AG04450 (cell line): ENCODE data around the gene GRID1. TPM values are rescaled to one million over a fixed set of nuclear protein-coding genes. Genes with fewer than 3 reads are reported as not detected.

ENCODE experiments used
- CTCF ChIA-PET: fragments of 300-600, 350-600 bp; formaldehyde crosslinking; extraction: SDS; loops from one replicate; lab custom pipeline; 2022; ENCODE audit warnings: antibody characterized with exemption, inconsistent platforms; lab: Charles Lee
- POLR2A ChIA-PET: fragments of 350-600 bp; formaldehyde crosslinking; extraction: SDS; loops from one replicate; lab custom pipeline; 2021; ENCODE audit warnings: antibody characterized with exemption, inconsistent platforms; lab: Yijun Ruan, JAX
- DNase-seq: peaks from one replicate; pipeline ENCODE4 v3.0.0-alpha.2; 2011; ENCODE audit warnings: low read depth, low spot score
- H3K27ac ChIP-seq: one replicate; pipeline ENCODE4 v1.5.1; 2012; ENCODE audit warnings: low read depth, low read length, control low read depth
- H3K27me3 ChIP-seq: one replicate; pipeline ENCODE4 v1.6.0; 2012; ENCODE audit warnings: low read length; ENCODE audit not compliant: control insufficient read depth, insufficient read depth
- H3K4me3 ChIP-seq: 2 replicates; pipeline ENCODE4 v1.5.1; 2011; ENCODE audit warnings: mild to moderate bottlenecking, low read depth, low read length, control low read depth
- H3K9me3 ChIP-seq: 2 replicates; pipeline ENCODE4 v1.5.1; 2012; ENCODE audit warnings: low read length; ENCODE audit not compliant: control insufficient read depth, insufficient read depth
- CTCF ChIP-seq: IDR thresholded peaks from 2 replicates; pipeline ENCODE4 v1.5.1; 2011; ENCODE audit warnings: low read depth, low read length, control low read depth, inconsistent platforms
- polyA plus RNA-seq: library from polyadenylated mRNA; depleted of rRNA; stranded (reverse); fragments of >200 nt; gene quantifications from 2 replicates; pipeline ENCODE4 v1.2.3, GENCODE V29; 2011

The GRID1 gene
- polyA plus RNA-seq, 1 experiment = not detected

DNA sequence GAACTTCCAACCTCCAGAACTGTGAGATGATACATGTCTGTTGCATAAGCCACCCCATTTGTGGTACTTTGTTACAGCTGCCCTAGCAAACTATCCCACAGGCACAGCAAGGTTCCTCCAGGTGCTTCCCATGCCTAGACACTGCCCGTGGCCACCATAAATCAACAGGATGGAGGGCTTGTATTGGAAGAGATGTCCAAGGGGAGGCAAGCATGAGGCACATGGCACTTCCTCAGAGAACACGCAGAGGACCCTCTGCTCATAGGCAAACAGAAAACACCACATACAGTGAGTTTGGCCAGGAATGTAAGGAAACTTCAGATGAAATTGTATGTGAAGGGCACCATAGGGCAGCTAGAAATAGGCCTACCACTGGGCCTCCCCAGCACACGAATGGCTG, 291.1 kb downstream of the GRID1 start:
- Histone ChIP-seq H3K4me3 (no peak overlapping the region), H3K27me3 (no peaks in the 10 kb centered on the region), H3K9me3 (peaks cover 3% of the 10 kb centered on the region), H3K27ac (no peak overlapping the region)
- no peak for TF ChIP-seq CTCF
- DNase-seq = no peak
- CTCF ChIA-PET = no interaction called here
- POLR2A ChIA-PET = no interaction called here

DNA sequence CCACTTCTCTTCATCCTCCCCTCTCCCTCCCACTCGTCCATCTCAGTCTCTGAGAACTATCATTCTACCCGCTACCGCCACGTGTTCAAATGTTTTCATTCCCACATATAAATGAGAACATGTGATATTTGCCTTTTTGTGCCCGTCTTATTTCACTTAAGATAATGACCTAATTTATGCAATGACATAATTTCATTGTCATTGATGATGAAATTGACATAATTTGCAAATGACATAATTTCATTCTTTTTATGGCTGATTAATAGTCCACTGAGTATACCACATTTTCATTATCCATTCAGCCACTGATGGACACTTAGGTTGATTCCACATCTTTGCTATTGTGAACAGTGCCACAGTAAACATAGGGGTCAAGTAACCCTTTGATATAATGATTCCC, 292.3 kb downstream of the GRID1 start:
- DNase-seq = no peak
- TF ChIP-seq CTCF = no peak
- H3K9me3 ChIP-seq = peaks cover 3% of the 10 kb centered on the region
- ChIA-PET CTCF (no interaction called here), POLR2A (no interaction called here)
- no peaks in the 10 kb centered on the region for H3K27me3 ChIP-seq
- no peak overlapping the region for H3K27ac ChIP-seq
- H3K4me3 ChIP-seq = no peak overlapping the region

DNA sequence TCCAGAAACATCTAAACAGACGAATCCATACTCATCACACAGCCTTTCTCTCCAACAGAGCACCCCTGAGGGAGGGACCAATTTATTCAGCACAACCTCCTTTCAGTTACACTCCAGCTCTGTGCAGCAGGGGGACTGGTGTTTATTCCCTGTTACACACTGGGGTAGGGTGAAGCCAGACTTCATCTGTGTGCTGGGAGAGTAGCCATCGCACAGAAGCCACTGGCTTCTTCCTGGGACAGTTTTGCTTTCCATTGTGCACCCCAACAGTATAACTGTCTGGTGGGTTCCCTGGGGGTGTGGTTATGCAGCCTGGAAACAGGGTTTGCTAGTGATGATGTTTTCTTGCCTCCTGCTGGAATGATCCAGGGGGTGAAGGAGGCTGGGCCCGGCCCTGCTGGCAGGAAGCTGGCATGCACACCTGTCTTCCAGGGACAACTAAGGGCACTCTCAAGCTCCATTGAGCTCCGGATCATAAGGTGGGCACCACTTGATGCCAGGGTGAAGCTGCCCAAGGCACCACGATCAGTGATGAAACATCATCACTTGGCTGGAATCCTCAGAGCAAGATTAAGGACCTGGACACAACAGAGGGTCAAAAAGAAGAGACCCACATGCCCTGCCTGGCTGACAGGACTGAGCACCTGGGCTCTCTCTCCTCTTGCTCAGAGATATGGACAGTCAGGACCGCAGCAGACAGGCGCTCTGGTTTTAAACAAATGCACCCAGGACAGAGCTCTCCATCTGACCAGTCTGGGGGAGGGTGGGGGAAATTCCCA, 293.2 kb downstream of the GRID1 start:
- Histone ChIP-seq H3K27me3 (no peaks in the 10 kb centered on the region), H3K9me3 (peaks cover 11% of the 10 kb centered on the region), H3K27ac (no peak overlapping the region), H3K4me3 (no peak overlapping the region)
- no peak for DNase-seq
- CTCF ChIA-PET = interaction anchor here (0.6 kb wide), 1 partner anchor 1382 kb away, joined by 7 read pairs; no protein-coding TSS in a partner anchor
- TF ChIP-seq CTCF = no peak
- POLR2A ChIA-PET = no interaction called here

DNA sequence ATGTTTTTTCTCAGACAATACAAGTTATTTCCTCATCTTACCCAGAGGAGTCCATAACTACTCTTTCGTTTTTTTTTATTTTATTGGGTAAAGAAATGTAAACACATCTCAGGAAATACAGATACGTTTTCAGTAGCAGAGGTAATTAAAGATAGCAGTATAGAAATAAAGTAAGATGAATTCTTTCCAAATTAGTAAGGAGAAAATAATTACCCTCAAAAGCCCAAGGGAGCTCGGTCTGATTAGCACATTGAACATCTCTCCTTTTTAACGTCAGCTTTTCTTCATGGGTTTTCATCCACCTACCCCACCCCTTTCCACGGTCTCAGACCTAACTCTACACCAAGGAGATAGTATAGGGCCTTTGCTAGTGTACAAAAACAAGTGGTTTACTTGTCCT, 294.2 kb downstream of the GRID1 start:
- ChIA-PET CTCF (no interaction called here), POLR2A (no interaction called here)

More for the DNA sequence above, 294.2 kb downstream of the GRID1 start:
- H3K9me3 ChIP-seq = peaks cover 14% of the 10 kb centered on the region
- H3K27me3 ChIP-seq = no peaks in the 10 kb centered on the region
- H3K27ac ChIP-seq = no peak overlapping the region
- H3K4me3 ChIP-seq = no peak overlapping the region
- no peak for TF ChIP-seq CTCF
- DNase-seq = no peak
